Measurements from ENCODE around the gene SOX4. TPM values are rescaled to one million over a fixed set of nuclear protein-coding genes. Genes with fewer than 3 reads are reported as not detected.

The SOX4 gene
- total and polyA plus RNA-seq, 11 donors, result 1.9 to 20.3 (median 5.1) TPM

- 86 to 91% (median 88%) methylated on average over 6 of the region's 6 CpGs for WGBS, 4 donors
- Histone ChIP-seq H3K27me3 (no peaks in the 10 kb centered on the region), H3K4me1 (no peaks in the 10 kb centered on the region), H3K36me3 (no peaks in the 10 kb centered on the region), H3K9me3 (no peaks in the 10 kb centered on the region), H3K4me3 (no peak overlapping the region), H3K27ac (no peak overlapping the region)
- no peak for DNase-seq
- ATAC-seq, result no peak
- no peak for TF ChIP-seq CTCF (IDR thresholded peaks at IDR 0.05)
- intact Hi-C loops (cut with DNase I), result no loop called here
These were observed 37.0 kb upstream of the SOX4 start for GRCh38 chr6:21556511-21556910.

- Histone ChIP-seq H3K27ac (no peak overlapping the region), H3K27me3 (no peaks in the 10 kb centered on the region), H3K4me1 (no peaks in the 10 kb centered on the region), H3K36me3 (no peaks in the 10 kb centered on the region), H3K4me3 (no peak overlapping the region), H3K9me3 (no peaks in the 10 kb centered on the region)
- WGBS, 4 donors, result 52 to 71% (median 61%) methylated on average over 5 of the region's 5 CpGs
- no peak for TF ChIP-seq POLR2A (IDR thresholded peaks at IDR 0.05)
- TF ChIP-seq CTCF (IDR thresholded peaks at IDR 0.05), result no peak
- intact Hi-C loops (cut with DNase I), result no loop called here
- DNase-seq (no peak), ATAC-seq (no peak)
These were observed 36.4 kb upstream of the SOX4 start for GRCh38 chr6:21556968-21557721.

GRCh38 chr6:21559238-21559637 lies 34.3 kb upstream of the SOX4 start:
- TF ChIP-seq POLR2A (IDR thresholded peaks at IDR 0.05) (no peak), CTCF (IDR thresholded peaks at IDR 0.05) (no peak)
- no peaks in the 10 kb centered on the region for H3K27me3 ChIP-seq
- H3K27ac ChIP-seq, result no peak overlapping the region
- H3K9me3 ChIP-seq, result peaks cover 0 to 16% (median 0%) of the 10 kb centered on the region in 12 donors
- no peak overlapping the region for H3K4me3 ChIP-seq
- H3K36me3 ChIP-seq, result no peaks in the 10 kb centered on the region
- ATAC-seq (no peak), DNase-seq (no peak)
- intact Hi-C loops (cut with DNase I), result no loop called here
- H3K4me1 ChIP-seq, result no peaks in the 10 kb centered on the region
- WGBS, 4 donors, result 77 to 83% (median 82%) methylated on average over 3 of the region's 3 CpGs

GRCh38 chr6:21560249-21560648 lies 33.3 kb upstream of the SOX4 start:
- no peak for TF ChIP-seq CTCF (IDR thresholded peaks at IDR 0.05)
- no peak for TF ChIP-seq POLR2A (IDR thresholded peaks at IDR 0.05)
- H3K4me1 ChIP-seq, result no peaks in the 10 kb centered on the region

More at GRCh38 chr6:21560249-21560648, 33.3 kb upstream of the SOX4 start:
- H3K27ac ChIP-seq, result no peak overlapping the region
- H3K36me3 ChIP-seq, result no peaks in the 10 kb centered on the region
- no peak overlapping the region for H3K4me3 ChIP-seq
- DNase-seq (no peak), ATAC-seq (no peak)
- WGBS, 4 donors, result 86 to 89% (median 87%) methylated on average over 2 of the region's 2 CpGs
- no peaks in the 10 kb centered on the region for H3K27me3 ChIP-seq
- intact Hi-C loops (cut with DNase I), result no loop called here
- peaks cover 0 to 18% (median 0%) of the 10 kb centered on the region in 12 donors for H3K9me3 ChIP-seq
